Heart left ventricle (tissue), 13 donors: ENCODE data around the gene CLRN3.

Experiments
- CTCF ChIP-seq, 12 donors: fragments of 200-600 bp; sonication (generic) in 4 of 12; IDR thresholded peaks; one replicate each; pipeline versions ENCODE4 v1.5.0 to v1.8.0; 2018 to 2022; ENCODE audit warnings: antibody characterized with exemption in 12 of 12, mild to moderate bottlenecking in 5 of 12
- POLR2A ChIP-seq, 2 donors: fragments of 450-650 bp; IDR thresholded peaks; one replicate each; pipeline ENCODE4 v1.6.1; 2017; ENCODE audit warnings: antibody characterized with exemption in 2 of 2, mild to moderate bottlenecking in 2 of 2, moderate library complexity in 2 of 2
- donor health status: ischemic (EF 13 %, LVEDD 7.1; RV severe dilation, severe dysfunction).
- donor health status: DM: no; HTN: yes; CAD: no.
- donor health status: DM: no; HTN: no; CAD: no.
- donor health status: ischemic (EF 25% LVEDD 6.9; RV normal size, moderate dysfunction).
- donor health status: ischemic (EF 25% LVEDD 5.7; RV mildly dilated, moderate dysfunction).
- donor health status: ischemic (EF 35%, LVEDD 5.7; RV mildly dilated, moderate dysfunction).
- donor health status: nonischemic (EF 11% LVEDD 7.7; RV severe dilation, severe dysfunction).
- donor health status: DM: yes; HTN: yes; CAD: no.
- donor health status: PGD.
- donor health status: ischemic (EF 29% LVEDD 5.4; RV normal size, mild dysfunction).
- donor health status: nonischemic (EF 23%, LVEDD 6.1; RV moderate dilation, normal function).

- TF ChIP-seq CTCF (IDR thresholded peaks at IDR 0.05) (no peak), POLR2A (IDR thresholded peaks at IDR 0.05) (no peak)
Measured at GRCh38 chr10:127934383-127934782, 41.6 kb upstream of the CLRN3 start.
